Hematopoietic multipotent progenitor cell treated with erythropoietin and hydrocortisone succinate and interleukin-3 and kit ligand, for 15 days (in vitro differentiated cells): Measurements from ENCODE around the gene CABP2.
"Not testable (repeated sequence)": the region's sequence is repeated elsewhere in the genome, so short reads cannot be mapped to it uniquely, and the experiment has no call there.

Source experiments
- DNase-seq: peaks from one replicate; pipeline ENCODE4 v3.0.0-alpha.2; 2015; ENCODE audit warnings: low spot score

The CABP2 gene

DNA sequence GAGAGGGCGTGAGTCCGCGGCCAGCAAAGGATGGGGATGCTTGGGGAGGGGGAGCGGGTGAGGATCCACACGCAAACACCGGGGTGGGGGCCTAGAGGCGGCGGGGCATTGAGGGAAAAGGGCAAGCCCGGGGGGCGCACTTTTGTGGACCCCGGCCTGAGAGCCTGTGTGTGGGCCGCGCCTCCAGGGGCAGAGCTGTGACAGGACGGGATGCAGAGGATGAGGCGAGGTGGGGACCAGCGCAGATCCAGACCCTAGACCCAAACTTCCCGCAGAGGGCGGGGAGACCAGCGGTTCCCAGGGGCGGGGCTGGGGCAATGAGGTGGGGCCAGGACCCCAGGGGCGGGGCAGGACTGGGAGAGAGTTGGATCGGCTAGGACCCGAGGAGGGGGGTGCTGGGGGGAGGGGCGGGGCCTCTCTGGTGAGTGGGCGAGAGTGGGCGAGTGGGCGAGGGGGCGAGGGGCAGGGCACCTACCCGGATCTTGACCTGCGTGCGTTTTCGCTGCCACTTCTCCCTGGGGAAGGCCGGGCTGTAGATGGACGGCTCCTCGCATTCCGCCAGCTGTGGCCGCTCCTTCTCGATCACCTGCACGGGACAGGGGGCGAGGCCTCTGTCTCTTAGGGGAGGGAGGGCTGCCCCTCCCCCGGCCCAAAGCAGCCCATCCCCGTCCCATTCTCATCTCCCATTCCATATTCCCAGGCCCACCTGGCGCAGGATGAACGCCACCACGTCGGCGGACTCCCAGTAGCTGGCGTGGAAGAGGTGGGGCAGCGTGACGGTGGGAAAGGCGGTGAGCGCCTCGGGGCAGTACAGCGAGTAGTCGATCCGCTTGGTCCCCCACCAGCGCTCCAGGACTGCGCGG is 28.6 kb downstream of the CABP2 start:
- DNase-seq = no peak

DNA sequence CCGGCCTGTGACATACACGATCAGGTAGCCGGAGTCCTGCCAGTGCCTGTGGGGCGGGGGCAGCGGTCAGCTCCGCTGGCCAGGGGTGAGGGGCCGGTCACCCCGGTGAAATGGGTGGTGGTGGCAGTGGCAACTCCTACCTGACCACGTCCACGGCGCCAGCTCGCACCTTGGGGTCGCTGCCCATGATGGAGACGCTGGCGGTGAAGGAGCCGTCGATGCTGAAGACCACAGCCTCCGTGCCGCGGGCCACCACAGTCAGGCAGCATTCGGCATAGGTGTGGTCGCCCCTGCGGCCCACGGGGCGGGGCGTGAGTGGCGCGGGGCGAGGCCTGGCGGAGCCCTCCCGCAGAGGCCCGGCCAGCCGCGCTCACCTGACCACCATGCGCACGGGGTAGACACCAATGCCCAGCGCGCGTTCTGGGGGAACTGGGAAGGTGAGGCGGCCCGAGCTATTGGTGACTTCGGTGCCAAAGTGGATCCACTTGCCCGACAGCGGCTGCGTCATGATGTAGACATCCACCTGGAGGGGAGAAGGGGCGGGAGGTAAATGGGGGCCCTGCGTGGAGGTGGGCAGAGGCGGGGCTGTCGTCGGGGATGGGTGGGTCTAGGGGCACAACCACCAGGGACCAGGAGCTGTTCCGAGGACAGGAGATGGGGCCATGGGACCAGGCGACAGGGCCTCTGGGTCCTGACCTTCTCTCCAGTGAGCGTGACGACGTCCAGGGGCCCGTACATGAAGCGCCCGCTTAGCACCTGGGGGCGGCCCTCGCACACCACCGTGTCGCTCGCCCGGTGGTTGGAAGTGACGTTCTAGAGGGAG is 29.5 kb downstream of the CABP2 start:
- no peak for DNase-seq

DNA sequence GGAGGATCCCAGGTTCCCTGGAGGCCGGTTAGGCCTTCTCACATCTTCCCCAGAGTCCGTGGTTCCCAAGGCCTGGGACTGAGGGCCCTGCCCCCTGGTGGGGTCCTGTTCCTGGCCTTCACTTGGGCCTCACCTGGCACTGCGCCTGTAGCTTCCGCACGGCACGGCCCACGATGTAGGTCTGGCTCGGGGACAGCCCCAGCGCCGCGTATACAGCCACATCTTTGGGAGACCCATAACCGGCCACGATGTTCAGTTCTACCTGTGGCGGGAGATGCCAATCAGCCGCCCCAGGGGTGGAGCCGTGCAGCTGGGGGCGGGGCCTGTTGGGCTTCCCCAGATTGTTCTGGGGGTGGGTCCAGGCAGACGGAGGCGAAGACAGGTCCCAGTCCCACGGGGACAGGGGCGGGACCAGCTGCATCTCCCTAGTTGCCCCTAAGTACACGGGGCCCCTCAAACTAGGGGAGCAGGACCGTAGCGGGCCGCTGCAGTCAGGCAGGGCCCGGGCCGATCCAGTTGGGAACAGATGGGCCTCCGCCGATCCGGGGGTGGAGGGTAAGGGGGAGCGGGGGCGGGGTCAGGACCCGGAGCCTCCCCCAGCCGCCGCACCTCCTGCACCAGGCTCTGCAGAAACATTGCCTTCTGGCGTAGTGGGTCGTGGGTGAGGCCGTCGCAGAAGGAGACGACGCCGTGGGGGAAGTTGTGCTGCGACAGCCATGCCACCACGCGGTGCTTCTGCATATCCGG is 30.3 kb downstream of the CABP2 start:
- no peak for DNase-seq

DNA sequence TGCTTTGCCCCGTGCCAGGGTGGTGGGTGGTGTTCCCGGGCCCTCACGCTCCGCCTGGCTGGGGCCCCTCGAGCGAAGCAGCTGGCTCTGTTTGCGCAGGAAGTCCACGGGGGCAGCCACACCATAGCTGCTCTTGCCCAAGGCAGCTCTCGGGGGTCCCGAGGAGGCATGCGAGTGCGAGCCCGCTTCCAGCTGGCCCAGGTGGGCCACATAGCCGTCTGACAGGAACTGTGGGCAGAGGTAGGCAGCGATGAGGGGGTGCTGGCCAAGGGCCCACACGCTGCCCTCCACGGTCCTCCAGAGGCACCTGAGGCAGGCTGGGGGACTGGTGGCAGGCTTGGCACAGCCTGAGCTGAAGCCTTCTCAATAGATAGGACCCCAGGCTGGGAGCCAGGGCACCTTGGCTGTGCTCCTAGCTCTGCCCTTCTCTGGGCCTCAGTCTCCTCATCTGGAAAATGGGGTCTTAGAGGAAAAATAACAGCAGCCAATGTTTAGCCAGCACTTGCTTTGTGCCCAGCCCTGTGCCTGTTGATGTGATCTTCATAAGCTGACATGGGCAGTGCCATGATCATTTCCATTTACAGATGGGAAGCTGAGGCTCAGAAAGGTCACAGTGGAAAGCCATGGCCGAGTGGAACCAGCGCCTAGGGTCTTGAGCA is 31.0 kb downstream of the CABP2 start:
- DNase-seq = no peak

DNA sequence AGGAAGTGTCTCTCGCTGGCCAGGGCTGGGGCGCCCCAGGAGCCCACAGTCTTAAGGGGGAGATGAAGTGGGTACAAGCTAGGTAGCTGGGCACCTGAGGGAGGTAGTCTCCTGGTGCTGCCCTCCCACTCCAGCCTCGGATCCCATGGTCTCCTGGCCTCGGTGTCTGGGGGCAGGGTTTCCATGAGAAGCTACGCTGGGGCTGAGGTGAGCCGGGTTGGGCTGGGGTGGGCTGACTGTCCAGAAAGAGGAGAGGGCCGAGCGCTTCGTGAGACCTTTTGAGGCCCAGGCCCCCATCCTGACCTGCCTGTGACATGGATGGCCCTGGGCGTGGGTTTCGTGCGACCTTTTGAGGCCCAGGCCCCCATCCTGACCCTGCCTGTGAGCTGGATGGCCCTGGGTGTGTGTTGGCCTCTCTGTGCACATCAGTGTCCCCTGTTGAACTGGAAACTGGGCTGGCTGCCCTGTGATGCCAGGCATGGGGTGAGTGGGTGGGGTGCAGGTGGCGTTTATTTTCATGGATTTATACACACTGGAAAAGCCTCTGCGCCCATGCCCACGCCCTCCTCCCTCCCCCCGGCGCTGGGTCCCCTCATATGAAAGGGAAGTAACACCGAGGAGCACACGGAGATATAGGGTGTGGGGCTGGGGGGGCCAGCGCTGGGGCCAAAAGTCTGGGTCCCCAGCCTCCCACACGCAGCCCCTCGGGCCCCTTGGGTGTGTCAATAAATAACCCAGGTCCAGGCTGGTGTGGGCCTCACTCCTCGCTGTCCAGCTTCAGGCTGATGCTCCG is 31.8 kb downstream of the CABP2 start:
- no peak for DNase-seq

DNA sequence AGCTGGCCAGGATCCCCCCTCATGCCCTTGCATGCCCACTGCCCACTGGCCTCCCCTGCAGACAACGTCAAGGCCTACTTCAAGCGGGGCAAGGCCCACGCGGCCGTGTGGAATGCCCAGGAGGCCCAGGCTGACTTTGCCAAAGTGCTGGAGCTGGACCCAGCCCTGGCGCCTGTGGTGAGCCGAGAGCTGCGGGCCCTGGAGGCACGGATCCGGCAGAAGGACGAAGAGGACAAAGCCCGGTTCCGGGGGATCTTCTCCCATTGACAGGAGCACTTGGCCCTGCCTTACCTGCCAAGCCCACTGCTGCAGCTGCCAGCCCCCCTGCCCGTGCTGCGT is 32.5 kb downstream of the CABP2 start:
- no peak for DNase-seq

DNA sequence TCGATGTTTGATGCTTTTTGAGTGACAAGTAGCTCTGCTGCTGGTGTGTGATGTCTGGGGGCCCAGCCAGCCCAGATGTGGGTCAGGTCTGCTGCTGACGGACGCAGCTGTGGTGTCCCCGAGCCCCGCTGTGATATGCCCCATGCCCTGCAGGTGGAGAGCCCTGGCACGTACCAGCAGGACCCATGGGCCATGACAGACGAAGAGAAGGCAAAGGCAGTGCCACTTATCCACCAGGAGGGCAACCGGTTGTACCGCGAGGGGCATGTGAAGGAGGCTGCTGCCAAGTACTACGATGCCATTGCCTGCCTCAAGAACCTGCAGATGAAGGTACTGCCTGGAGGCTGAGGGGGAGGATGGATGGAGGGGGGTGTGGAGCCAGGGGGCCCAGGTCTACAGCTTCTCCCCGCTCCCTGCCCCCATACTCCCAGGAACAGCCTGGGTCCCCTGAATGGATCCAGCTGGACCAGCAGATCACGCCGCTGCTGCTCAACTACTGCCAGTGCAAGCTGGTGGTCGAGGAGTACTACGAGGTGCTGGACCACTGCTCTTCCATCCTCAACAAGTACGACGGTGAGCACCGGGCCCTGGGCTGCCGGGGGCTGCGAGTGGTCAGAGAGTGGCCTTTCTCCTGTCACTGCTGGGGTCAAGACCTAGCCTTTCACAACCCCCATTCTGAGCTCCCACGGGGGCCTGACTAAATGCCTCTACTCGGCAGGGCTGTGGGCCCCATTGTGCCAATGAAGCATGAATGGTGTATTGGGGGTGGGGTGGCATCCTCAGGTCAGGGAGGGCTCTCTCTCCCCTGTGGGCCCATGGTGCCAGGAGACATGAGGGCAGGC is 33.1 kb downstream of the CABP2 start:
- no peak for DNase-seq

DNA sequence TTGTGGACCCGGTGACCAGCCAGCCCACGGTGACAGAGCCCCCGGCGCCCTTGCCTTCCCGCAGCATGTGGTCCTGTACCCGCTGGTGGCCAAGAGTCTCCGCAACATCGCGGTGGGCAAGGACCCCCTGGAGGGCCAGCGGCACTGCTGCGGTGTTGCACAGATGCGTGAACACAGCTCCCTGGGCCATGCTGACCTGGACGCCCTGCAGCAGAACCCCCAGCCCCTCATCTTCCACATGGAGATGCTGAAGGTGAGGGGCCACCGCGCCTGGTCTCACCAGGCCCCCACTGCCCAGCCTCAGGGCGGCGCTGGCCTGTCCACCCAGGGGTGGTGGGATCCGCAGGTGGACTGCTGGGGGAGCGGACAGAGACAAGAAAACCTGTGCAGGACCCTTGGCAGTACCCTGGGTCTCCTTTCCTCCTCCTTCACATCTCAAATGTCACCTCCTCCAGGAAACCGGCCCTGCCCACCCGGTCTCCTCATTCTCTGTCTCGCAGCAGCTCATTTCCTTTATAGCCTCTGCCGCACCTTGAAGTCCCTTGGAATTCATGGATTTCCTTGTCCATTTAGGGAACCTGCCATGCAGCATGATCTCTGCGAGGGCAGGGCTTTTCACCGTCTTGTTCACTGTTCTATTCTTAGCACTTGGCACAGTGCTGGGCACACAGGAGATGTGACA is 33.9 kb downstream of the CABP2 start:
- DNase-seq = no peak

DNA sequence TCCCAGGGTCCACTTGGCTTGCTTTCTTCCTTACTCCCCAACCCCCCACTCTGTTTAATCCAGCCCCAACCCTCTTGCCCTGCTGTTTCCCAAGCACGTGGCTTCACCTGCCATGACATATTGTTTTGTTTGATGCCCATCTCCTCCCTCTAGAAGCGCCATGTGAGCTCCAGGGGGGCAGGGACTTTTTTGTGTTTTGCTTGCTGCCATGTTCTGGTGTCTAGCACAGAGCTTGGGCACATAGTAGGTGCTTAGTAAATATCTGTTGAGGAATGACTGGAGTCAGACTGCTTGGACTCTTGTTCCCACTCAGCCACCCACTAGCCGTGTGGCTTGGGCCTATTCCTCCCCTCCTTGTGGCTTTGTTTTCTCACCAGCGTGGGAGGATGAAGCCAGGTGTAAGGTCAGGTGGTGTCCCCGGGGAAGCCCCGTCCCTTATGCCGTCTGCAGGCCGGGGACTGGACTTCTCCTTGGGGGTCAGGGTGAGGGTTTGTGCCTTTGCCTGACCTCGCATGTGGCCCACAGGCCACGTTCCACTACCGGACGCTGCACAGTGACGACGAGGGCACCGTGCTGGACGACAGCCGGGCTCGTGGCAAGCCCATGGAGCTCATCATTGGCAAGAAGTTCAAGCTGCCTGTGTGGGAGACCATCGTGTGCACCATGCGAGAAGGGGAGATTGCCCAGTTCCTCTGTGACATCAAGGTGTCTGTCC is 36.6 kb downstream of the CABP2 start:
- DNase-seq = no peak

DNA sequence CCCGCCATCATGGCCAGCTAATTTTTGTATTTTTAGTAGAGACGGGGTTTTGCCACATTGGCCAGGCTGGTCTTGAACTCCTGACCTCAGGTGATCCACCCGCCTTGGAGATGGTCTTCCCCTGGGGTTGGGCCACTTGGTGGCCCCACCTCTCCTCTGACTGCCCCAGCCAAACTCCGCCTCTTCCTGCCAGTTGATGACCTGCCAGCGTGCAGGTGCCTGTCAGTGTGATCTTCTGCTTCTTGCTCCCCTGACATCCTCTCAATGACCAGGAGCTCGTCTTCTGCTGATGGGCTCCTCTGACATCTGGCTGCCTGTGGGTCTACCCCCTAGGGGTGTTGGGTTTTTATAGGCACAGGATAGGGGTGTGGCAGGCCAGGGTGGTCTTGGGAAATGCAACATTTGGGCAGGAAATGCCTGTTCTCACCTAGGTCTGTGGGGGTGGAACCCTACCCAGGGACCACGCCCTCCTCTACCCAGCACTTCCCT is 37.3 kb downstream of the CABP2 start:
- not testable (repeated sequence) for DNase-seq

DNA sequence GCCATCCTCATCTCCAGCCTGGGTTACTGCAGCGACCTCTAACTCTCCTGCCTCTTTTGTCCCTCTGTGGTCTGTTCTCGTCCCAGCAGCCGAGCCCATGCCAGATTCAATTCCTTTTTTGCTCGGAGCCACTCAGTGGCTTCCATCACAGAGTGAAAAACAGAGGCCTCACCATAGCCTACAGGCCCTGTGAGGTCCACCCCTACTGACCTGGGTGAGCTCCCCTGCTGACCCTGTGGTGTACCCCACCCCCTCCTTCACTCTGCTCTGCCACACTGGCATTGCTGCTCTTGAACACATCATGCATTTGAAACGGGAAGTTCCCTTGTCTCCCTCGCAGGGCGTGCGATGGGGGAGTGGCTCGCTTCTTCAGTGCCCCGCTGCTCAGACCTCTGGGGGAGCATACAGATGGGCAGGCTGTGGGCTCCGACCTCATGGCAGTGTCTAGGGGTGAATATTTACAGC is 38.4 kb downstream of the CABP2 start:
- DNase-seq = no peak

DNA sequence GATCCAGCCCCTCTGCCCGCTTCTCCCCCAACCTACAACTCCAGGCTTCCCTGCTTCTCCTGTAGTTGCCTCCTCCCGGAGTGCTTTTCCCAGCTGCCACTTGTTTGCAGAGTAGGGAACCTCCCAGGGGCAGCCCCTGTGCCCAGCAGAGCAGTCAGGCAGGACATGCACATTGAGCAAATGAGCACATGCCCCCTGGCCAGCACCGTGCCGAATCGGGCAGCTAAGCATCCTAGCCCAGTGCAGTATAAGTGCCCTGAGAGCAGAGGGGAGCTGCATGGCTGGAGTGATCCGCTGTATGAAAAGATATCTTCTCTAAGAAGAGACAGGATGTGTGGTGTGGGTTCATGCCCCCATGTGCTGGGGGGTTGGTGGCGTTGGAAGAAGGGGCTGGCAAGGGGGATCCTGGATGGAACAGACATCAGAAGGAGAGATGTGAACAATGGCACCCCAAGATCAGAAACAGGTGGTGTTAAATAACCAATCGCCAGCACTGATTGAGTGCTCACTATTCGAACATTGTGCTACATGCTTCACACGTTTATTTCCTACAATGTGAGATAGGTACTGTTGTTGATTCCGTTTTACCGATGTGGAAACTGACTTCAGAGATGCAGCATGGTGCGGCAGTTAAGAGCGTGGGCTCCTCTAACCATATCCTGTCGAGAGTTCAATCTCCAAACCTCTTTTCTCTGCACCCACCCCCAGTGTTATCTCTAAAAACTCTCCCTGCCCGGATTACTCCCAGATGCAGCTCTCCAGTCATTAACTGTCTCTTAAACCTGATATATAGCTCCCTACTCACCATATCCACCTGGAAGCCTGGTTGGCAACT is 39.2 kb downstream of the CABP2 start:
- DNase-seq = no peak

DNA sequence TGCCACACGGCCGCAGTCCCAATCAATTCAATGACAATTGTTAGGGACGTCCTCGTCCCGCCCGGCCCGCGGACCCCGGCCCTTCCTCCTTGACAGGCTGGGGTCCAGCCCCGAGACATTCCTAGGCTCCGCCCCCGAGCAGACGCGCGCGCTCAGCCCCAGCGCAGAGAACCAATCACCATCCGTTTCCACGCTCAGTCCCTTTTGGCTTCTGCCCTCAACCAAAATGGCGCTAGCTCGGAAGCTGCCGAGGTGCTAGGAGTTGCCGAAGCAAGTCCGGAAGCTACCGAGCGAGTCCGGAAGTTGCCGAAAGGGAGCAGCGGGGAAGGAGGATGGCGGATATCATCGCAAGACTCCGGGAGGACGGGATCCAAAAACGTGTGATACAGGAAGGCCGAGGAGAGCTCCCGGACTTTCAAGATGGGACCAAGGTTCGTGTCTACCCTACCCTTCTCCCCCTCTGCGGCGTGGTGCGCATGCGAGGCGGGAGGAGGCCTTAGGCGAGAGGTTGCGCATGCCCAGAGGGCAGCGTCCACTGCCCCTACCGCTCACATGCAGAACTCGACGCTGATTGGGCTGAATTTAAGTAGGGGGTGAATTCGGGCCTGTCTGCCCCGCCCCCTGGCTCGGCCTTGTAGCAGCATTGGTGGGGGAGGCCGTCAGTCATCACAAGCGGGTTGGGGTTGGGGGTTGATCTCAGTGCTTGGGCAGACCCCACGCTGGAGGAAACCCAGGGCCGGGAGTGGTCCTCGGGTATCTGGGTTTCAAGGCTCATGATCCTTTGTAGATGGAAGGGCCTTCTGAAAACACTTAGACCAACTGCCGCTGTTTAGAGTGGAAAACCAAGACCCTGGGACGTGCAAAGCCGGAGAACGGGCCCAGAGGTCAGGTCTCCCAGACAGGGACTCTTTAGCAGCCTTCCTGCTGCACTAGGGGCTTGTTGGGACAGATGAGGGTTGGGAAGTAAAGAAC is 40.1 kb downstream of the CABP2 start, which contains the start of gene AIP:
Gene AIP (plus strand): TSS at position 200 of the 972 bp plus-strand sequence. CDS start 133 bp downstream, at position 333.
- peak; percentile 98 for DNase-seq

DNA sequence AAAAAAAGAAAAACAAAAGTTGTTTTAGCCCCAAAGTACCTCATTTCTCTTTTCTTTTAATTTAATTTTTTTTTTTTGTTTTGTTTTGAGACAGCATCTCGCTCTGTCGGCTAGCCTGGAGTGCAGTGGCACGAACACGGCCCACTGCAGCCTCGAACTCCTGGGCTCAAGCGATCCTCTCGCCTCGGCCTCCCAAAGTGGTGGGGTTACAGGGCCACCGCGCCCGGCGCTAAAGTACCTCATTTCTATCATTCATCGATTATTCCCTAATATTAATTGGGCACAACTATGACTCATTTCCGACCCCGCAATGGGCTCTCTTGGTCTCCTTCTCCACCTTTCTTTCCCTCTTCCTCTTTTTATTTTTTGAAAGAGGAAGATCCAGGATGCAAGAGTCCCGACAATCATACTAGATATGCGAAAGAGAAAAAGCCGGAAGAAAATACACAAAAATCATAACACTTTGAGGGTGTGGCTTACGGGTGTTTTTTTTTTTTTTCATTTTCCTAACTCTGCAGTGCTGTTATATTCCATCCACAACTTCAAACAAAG is 40.9 kb downstream of the CABP2 start:
- no peak for DNase-seq

DNA sequence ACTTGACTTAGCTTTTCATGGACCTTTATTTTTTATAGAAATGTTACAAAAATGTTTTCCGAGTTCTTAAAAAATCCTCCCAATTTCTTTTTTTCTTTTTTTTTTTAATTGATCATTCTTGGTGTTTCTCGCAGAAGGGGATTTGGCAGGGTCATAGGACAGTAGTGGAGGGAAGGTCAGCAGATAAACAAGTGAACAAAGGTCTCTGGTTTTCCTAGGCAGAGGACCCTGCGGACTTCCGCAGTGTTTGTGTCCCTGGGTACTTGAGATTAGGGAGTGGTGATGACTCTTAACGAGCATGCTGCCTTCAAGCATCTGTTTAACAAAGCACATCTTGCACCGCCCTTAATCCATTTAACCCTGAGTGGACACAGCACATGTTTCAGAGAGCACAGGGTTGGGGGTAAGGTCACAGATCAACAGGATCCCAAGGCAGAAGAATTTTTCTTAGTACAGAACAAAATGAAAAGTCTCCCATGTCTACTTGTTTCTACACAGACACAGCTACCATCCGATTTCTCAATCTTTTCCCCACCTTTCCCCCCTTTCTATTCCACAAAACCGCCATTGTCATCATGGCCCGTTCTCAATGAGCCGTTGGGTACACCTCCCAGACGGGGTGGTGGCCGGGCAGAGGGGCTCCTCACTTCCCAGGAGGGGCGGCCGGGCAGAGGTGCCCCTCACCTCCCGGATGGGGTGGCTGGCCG is 45.7 kb downstream of the CABP2 start:
- not testable (repeated sequence) for DNase-seq

DNA sequence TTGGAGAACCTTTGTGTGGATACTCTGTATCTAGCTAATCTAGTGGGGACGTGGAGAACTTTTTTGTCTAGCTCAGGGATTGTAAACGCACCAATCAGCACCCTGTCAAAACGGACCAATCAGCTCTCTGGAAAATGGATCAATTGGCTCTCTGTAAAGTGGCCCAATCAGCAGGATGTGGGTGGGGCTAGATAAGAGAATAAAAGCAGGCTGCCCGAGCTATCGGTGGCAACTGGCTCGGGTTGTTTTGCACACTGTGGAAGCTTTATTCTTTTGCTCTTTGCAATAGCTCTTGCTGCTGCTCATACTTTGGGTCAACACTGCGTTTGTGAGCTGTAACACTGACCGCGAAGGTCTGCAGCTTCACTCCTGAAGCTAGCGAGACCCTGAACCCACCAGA is 46.6 kb downstream of the CABP2 start:
- not testable (repeated sequence) for DNase-seq
